Coronary artery (tissue), 2 donors: Measurements from ENCODE around the gene KRT73.
"Not testable (repeated sequence)": the region's sequence is repeated elsewhere in the genome, so short reads cannot be mapped to it uniquely, and the experiment has no call there.

Source experiments
- DNase-seq: peaks from one replicate; pipeline ENCODE4 v3.0.0-alpha.2; 2017; ENCODE audit warnings: low spot score
- H3K27ac ChIP-seq, 2 donors: fragments of 200-600 bp; sonication (generic); one replicate each; pipeline ENCODE4 v1.5.1; 2016 to 2019
- H3K4me3 ChIP-seq: fragments of 200-600 bp; sonication (generic); 2 replicates; pipeline ENCODE4 v1.5.1; 2016; ENCODE audit warnings: mild to moderate bottlenecking, moderate library complexity
- TF ChIP-seq, protein P1 (sequence below): fragments of 200-600 bp; sonication (generic); IDR thresholded peaks from one replicate; pipeline ENCODE4 v1.5.1; 2019; ENCODE audit warnings: antibody characterized with exemption

The KRT73 gene

GRCh38 chr12:52601671-52602070, 16.7 kb downstream of the KRT73 start:
- H3K4me3 ChIP-seq, result no peak overlapping the region
- TF ChIP-seq, protein P1, sequence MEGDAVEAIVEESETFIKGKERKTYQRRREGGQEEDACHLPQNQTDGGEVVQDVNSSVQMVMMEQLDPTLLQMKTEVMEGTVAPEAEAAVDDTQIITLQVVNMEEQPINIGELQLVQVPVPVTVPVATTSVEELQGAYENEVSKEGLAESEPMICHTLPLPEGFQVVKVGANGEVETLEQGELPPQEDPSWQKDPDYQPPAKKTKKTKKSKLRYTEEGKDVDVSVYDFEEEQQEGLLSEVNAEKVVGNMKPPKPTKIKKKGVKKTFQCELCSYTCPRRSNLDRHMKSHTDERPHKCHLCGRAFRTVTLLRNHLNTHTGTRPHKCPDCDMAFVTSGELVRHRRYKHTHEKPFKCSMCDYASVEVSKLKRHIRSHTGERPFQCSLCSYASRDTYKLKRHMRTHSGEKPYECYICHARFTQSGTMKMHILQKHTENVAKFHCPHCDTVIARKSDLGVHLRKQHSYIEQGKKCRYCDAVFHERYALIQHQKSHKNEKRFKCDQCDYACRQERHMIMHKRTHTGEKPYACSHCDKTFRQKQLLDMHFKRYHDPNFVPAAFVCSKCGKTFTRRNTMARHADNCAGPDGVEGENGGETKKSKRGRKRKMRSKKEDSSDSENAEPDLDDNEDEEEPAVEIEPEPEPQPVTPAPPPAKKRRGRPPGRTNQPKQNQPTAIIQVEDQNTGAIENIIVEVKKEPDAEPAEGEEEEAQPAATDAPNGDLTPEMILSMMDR, result no peak
- DNase-seq, result no peak
- H3K27ac ChIP-seq, result no peak overlapping the region

DNA sequence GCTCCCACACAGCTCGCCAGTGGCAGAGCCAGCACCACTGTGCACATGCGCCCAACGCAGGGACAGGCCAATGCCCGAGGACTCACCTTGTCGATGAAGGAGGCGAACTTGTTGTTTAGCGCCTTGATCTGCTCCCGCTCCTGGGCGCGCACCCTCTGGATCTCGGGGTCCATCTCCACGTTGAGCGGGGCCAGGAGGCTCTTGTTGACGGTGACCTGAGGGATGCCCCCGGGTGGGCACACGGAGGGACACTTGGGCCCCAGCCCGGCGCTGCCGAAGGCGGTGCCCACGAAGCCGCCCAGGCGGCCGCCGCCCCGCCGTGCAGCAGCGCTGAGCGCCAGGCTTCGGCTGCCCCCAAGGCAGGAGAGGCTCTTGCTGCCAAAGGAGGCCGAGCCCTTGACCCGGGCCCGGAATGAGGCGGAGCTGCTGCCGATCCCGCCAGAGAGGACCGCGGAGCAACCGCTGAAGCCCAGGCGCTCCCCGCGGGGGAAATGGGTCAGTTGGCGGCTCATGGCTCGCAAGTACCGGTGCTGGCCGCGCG, 17.3 kb downstream of the KRT73 start, which contains the start of gene KRT72:
Gene KRT72 (minus strand): TSS at position 523 of the 541 bp plus-strand sequence. CDS start 11 bp downstream, at position 512.
- TF ChIP-seq, protein P1, result no peak

DNA sequence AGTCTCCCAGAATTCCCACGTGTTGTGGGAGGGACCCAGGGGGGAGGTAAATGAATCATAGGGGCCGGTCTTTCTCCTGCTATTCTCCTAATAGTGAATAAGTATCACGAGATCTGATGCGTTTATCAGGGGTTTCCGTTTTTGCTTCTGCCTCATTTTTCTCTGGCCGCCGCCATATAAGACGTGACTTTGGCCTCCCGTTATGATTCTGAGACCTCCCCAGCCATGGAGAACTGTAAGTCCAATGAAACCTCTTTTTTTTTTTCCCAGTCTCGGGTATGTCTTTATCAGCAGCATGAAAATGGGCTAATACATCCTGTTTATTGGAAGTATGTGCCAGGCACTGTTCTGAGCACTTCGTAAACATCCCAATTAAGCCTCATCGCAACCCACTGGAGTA, 17.9 kb downstream of the KRT73 start:
- no peak overlapping the region for H3K27ac ChIP-seq
- DNase-seq, result no peak

More for the DNA sequence above, 17.3 kb downstream of the KRT73 start, which contains the start of gene KRT72:
- H3K27ac ChIP-seq, result no peak within 1 kb of the TSS
- H3K4me3 ChIP-seq, result no peak within 1 kb of the TSS
- DNase-seq, result peak; percentile 50

DNA sequence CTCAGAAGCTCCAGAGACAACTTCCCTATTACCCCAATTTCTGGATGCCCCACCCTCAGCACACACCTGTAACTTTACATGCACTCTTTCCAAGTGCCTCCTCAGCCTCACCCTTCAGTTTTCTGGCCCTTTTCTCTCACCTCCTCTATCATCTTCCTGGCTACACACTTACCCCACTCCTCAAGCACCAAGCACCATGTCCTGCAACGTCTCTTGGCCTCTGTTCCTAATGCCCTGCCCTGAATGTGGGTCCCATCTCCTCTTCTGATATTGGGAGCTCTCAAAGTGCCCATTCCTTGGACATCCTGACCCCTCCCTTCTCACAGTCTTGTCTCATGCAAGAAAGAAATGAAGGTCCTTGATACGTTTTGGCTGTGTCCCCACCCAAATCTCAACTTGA, 18.3 kb downstream of the KRT73 start:
- TF ChIP-seq, protein P1, result no peak
- DNase-seq, result no peak
- H3K4me3 ChIP-seq, result no peak overlapping the region
- H3K27ac ChIP-seq, result no peak overlapping the region

More for the DNA sequence above, 17.9 kb downstream of the KRT73 start:
- H3K4me3 ChIP-seq, result no peak overlapping the region
- TF ChIP-seq, protein P1, result no peak

DNA sequence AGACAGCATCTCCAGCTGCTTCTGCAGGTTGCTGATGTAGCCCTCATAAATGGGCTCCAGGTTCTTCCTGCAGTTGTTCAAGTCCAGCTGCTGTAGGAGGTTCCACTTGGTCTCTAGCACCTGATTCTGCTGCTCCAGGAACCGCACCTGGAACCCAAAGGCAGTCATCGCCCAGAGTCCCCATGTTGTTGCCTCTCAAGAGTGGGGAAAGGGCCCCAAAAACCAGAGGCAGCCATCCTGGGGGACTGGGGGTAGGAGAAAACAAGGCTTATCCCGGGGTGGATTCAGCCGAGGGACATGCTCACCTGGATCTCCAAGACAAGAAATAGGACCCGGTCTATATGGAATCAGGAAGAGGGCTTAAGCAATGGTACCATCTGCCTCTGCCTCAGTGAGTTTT, 19.4 kb downstream of the KRT73 start:
- DNase-seq, result peak; percentile 67
- Histone ChIP-seq H3K4me3 (no peak overlapping the region), H3K27ac (no peak overlapping the region)
- TF ChIP-seq, protein P1, result no peak

GRCh38 chr12:52594237-52594636, 24.1 kb downstream of the KRT73 start:
- not testable (repeated sequence) for H3K4me3 ChIP-seq, DNase-seq, H3K27ac ChIP-seq

- TF ChIP-seq, protein P1, result no peak
- no peak for DNase-seq
- H3K27ac ChIP-seq, result no peak overlapping the region
- no peak overlapping the region for H3K4me3 ChIP-seq
Observed at GRCh38 chr12:52591521-52591920, 26.8 kb downstream of the KRT73 start.
